Cardiac fibroblast (primary cell): ENCODE measurements around the gene HJURP.
A peak's percentile ranks its signal among the peaks of the same experiment; 100 is the strongest.

Source experiments
- DNase-seq, 2 donors: peaks; one replicate each; pipeline versions ENCODE4 v3.0.0 to v3.0.0-alpha.2; 2010; ENCODE audit warnings: low read depth in 2 of 2
- H3K4me3 ChIP-seq, 2 donors: replicated peaks in 1 of 2; 1 replicate in 1 of 2; 2 replicates in 1 of 2; pipeline ENCODE4 v1.5.1; 2011; ENCODE audit warnings: low read depth in 2 of 2, low read length in 2 of 2, mild to moderate bottlenecking in 2 of 2, moderate library complexity in 1 of 2
- TF ChIP-seq, protein P1 (sequence below): IDR thresholded peaks from one replicate; pipeline ENCODE4 v1.5.1; 2011; ENCODE audit warnings: low read depth, mild to moderate bottlenecking, low read length, inconsistent platforms

Gene HJURP

DNA sequence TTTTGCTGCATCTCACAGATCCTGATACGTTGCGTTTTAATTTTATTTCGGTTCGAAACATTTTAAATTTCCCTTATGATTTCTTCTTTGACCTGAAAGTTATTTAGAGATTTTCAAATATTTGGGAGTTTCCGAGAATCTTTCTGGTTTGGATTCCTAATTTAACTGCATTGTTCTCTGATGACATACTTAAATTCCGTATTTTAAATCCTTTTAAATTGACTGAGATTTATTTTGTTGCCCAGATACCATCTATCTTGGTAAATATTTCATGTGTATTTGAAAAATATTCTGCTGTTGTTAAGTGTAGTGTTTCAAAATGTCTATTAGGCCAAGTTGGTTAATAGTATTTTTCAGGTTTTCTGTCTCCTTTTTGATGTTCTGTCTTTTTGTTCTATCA is 38.5 kb downstream of the HJURP start:
- no peak for DNase-seq
- TF ChIP-seq, protein P1, sequence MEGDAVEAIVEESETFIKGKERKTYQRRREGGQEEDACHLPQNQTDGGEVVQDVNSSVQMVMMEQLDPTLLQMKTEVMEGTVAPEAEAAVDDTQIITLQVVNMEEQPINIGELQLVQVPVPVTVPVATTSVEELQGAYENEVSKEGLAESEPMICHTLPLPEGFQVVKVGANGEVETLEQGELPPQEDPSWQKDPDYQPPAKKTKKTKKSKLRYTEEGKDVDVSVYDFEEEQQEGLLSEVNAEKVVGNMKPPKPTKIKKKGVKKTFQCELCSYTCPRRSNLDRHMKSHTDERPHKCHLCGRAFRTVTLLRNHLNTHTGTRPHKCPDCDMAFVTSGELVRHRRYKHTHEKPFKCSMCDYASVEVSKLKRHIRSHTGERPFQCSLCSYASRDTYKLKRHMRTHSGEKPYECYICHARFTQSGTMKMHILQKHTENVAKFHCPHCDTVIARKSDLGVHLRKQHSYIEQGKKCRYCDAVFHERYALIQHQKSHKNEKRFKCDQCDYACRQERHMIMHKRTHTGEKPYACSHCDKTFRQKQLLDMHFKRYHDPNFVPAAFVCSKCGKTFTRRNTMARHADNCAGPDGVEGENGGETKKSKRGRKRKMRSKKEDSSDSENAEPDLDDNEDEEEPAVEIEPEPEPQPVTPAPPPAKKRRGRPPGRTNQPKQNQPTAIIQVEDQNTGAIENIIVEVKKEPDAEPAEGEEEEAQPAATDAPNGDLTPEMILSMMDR, result no peak
- H3K4me3 ChIP-seq, result no peak overlapping the region

DNA sequence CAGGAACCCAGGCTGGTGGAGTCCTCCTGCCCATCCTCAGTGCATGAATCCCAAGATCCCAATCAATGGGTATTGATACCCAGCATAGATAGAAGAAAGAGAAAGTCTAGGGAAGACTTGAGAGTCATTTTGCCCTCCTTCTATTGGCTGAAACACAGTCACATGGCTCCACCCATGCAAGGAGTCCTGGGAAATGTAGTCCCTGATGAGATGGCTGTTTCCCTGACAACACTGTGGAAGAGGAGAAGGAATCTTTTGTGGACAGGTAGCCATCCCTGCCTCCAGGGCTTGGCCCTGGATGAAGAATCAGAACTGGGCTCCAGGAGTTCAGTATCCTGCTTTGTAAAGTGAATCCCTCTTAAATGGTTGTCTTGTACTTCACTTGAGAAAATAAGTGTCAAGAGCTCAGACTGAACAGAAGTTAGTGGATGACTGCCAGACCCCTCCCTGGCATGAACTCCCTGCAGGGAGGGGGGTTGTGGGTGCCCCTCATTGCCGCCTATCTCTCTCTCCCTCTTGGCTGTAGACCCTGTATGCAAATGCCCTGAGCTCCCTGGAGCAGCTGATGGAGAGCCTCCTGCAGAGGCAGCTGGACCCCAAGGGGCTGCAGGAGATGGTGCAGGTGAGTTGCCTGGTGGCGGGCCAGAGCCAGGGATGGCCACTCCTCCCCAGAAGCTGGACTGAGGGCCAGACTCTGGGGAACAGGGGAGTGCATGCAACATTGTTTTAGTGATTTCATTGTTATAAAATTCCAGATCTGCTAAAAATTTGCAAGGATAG is 40.1 kb downstream of the HJURP start:
- no peak overlapping the region for H3K4me3 ChIP-seq
- TF ChIP-seq, protein P1, result no peak
- DNase-seq, result peak in 1 of 2 donors; percentile 30

DNA sequence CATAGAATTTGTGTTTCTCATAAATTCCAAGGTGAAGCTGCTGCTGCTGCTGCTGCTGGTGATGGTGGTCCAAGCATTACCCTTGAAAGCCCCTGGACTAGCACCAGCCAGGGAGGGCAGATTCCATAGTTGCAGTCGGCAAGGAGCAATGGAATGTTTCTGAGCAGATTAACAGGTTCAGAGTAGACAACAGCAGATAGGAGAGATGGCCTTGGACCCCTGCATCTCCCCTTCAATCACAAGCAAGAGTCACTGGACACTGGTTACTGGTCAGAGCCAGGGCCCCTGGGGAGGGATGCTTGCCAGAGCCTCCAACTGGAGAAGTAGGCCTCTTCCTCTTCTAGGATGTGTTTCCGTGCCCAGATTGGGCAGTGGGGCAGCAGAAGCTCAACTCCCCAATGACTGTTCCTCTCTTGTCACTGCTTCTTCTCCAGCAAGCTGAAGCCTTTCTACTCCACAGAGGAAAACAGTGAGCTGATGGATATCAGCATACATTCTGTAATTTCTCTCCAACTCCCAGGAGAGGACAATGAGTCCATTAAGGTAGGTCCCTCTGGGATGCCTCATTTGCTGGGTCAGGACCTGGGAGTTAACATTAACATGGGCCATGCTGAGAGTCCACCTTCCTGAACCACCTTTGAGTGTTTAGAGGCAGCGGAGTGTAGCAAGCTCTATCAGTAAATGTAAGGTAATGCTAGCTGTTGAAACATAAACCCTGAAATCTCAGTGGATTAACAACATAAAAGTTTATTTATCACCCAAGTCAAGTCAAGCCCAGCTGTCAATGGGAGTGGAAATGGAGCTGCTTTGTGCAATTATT is 40.9 kb downstream of the HJURP start:
- no peak for DNase-seq
- no peak overlapping the region for H3K4me3 ChIP-seq
- TF ChIP-seq, protein P1, result no peak

DNA sequence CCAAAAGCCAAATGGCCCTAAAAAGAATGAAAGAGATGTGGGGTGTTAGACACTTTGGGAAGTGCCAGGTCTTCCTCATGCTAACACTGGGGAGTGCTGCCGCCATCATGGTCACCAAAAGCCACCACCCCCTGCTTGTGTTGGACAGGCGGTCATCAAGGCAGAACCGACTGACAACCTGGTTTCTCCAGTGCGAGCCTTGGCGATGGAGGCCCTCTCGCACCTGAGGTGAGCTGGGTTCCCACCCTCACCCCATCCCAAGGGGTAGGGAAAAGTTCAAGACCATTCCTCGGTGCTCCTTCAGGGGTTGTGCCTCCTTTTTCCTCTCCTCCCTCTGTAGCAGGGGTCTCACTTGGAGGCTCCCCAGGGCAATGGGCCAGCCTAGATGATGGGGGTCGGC is 42.6 kb downstream of the HJURP start:
- no peak for DNase-seq
- no peak overlapping the region for H3K4me3 ChIP-seq
- TF ChIP-seq, protein P1, result no peak

DNA sequence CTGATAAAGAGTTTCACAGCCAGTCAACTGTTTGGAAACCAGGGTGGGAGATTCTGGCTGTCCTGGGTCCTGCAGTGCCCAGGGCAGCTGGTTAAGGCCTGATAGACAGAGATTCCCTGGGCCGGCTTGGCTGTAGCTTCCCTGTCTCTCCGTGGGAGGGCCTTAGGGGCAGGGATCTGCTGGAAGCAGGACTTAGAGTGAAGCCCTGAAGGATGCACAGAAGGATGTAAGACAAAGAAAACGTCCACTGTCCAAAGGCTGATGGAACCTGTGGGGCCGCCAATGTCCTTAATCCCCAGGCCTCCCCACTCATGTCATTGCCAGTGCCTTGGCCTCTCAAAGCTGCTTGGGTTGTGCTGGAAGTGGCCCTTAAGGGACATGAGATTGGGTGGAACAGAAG is 43.2 kb downstream of the HJURP start:
- no peak for DNase-seq
- TF ChIP-seq, protein P1, result no peak
- no peak overlapping the region for H3K4me3 ChIP-seq

DNA sequence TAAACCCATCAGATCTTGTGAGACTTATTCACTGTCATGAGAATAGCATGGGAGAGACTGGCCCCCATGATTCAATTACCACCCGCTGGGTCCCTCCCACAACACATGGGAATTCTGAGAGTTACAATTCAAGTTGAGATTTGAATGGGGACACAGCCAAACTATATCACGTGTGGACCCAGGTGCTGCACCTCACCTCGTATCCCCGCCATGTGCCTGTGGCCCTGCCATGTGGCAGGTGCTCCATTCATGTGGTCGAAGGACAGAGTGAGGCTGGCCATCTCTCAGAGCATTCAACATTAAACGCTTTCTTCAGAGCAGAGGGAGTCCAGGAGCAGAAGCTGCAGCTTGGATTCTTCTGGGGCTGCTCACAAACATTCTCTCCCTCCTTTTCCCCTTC is 44.0 kb downstream of the HJURP start:
- DNase-seq, result no peak
- H3K4me3 ChIP-seq, result no peak overlapping the region
- TF ChIP-seq, protein P1, result no peak
